GF-D8 (cell line): ENCODE results near the gene HERC6.
"Not testable (repeated sequence)": the region's sequence is repeated elsewhere in the genome, so short reads cannot be mapped to it uniquely, and the experiment has no call there.

Experiments
- DNase-seq: peaks from one replicate; lab custom pipeline; 2025; lab: John Stamatoyannopoulos, UW

Gene HERC6

DNA sequence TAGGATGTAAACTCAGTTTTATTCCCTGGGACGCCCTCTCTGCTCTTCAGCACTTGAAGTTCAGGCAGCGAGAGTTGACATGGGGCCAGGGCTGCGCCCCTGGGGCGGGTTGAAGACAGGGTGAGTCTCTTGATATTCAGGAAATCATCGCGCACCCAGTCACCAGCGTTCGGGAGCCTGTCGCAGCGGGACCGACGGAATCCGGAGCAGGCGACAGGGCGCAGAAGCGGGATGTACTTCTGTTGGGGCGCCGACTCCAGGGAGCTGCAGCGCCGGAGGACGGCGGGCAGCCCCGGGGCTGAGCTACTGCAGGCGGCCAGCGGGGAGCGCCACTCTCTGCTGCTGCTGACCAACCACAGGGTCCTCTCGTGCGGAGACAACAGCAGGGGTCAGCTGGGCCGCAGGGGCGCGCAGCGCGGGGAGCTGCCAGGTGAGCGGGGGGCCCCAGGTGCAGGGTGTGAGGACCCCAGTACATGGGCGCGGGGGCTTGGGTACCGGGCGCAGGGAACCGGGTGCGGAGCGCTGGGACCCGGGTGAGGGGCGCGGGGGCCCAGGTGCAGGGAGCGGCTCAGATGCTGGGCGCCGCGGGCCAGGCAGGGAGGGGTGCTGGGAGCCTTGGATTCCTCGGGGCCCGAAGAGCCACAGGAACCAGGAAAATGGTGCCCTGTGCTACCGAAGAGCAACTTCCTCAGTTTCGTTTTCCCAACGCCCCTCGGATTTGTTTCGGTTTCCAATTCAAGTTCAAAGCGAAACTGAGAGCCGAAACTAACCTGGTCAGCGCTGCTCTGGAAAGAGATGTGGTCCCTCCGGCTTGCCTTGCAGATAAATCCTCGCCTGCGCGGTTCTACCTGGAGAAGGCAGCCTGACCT, at the start of gene HERC6:
Gene HERC6 (plus strand): TSS at position 162 of the 869 bp plus-strand sequence. CDS start 70 bp downstream, at position 232.
- DNase-seq = peak; percentile 73

DNA sequence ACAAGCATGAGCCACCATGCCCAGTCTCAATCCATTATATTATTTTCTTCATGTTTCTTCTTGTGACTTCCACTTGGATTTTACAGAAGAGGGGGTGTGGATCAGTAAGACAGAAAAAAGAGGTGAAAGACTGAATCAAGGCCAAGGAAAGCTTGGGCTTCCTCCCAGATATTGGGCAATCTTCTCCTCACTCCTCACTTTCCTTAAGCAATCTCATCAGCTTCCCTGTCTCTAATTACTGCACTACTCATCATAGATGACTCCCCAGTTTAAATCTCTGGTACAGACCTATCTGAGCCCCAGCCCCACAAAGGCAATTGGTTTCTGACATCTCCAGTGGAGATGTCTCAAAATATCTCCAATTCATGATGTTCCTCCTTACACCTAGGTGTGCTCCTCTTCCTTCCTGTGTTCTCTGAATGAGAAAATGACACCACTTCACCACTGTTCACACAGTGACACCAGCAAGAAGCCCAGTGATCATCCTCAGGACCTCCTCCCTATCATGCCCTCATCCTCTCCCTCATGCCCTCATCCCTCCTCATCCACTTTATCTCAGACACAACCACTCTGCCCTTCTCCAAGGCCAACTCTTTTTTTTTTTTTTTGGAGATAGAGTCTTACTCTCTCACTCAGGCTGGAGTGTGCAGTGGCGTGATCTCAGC, 44.8 kb upstream of the HERC6 start:
- no peak for DNase-seq

DNA sequence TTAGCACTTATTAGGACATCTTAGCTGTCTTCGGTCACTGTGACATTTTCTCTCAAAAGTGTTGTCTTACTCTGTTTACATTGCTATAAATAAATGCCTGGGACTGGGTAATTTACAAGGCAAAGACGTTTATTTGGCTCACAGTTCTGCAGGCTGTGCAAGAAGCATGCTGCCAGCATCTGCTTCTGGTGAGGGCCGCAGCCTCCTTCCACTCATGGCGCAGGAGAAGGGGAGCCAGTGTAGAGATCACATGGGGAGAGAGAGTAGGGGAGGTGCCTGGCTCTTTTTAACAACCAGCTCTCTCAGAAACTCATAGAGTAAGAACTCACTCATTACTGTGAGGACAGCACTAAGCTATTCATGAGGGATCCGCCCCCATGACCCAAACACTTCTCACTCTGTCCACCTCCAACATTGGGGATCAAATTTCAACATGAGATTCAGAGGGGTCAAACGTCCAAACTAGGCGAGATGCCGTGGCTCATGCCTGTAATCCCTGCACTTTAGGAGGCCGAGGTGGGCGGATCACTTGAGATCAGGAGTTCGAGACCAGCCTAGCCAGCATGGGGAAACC, 43.5 kb upstream of the HERC6 start:
- no peak for DNase-seq

DNA sequence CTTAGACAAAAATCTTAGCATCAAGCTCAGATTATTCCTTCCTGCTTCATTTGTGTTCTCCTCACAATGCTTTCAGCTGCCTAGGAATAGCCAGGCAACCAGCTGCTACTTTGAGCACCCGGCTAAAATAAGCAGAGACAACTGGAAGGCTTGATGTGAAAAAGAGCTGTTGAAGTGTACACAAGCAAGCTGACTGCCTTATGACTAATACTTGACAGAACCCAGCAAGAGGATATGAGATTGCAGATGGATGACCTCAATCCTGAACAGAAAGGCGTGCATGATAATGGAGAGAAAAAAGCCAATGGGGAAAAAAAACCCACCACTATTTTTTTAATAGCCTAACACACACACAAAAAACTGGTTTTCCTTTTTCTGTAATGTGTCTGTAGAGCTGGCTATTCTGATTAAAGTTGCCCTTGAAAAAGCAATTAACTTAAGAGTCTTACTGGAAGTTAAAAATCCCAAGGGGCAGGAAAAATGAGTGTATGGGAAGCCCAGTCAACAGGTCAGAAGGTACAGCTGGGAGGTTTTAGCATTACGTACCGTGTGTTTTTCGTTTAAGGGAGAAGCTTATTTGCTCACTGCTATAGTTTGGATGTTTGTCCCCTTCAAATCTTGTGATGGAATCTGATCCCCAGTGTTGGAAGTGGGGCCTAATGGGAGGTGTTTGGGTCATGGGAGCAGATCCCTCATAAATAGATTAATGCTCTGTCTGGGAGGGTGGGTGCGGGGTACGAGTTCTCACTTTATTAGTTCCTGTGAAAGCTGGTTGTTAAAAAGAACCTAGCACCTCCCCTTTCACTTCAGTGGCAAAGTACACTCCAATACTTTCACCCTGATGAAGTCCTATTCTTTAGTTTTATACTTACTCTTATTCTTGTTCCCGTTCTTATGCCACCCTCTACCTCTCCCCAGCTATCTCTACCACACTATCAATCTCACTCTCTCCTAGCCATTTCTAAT, 37.1 kb upstream of the HERC6 start:
- DNase-seq = no peak

DNA sequence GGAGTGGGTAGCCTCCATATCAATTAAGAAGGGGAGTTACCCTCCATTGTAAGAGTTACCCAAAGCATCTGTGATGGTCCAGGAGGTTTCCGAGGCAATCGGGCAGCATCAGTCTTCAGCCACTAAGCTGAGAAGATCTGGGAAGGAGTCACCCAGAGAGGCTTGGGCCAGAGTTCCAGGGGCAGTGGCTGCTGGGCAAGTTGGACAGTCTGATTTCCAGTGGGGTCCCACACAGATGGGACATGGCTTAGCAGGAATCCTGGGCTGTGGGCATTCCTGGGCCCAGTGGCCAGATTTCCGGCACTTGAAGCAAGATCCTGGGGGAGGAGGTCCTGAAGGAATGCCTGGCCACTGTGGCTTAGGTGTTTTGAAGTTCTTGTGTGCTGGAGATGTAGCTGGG, 31.8 kb upstream of the HERC6 start:
- not testable (repeated sequence) for DNase-seq

DNA sequence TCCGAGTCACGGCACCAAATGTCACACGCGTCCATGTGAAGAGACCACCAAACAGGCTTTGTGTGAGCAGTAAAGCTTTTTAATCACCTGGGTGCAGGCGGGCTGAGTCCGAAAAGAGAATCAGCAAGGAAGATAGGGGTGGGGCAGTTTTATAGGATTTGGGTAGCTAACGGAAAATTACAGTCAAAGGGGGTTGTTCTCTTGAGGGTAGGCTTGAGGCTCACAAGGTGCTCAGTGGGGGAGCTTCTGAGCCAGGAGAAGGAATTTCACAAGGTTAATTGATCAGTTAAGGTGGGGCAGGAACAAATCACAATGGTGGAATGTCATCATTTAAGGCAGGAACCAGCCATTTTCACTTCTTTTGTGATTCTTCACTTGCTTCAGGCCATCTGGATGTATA, 29.9 kb upstream of the HERC6 start:
- DNase-seq = not testable (repeated sequence)

DNA sequence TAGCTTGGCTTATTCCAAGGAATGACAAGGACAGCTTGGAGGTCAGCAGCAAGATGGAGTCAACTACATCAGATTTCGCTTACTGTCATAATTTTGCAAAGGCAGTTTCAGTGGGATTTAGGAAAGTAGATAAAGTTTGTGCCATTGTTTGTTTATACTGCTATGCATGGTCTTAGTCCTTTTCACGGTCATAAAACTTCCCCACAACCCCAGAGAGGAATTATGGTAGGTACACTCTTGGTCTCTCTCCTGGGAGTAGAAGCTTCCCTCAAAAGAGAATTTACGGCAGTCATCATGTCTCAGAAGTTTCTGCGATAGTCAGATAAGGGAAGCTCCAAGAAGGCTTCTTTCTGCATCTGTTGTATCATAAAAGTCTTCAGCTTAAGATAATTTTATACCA, 27.9 kb upstream of the HERC6 start:
- DNase-seq = no peak

DNA sequence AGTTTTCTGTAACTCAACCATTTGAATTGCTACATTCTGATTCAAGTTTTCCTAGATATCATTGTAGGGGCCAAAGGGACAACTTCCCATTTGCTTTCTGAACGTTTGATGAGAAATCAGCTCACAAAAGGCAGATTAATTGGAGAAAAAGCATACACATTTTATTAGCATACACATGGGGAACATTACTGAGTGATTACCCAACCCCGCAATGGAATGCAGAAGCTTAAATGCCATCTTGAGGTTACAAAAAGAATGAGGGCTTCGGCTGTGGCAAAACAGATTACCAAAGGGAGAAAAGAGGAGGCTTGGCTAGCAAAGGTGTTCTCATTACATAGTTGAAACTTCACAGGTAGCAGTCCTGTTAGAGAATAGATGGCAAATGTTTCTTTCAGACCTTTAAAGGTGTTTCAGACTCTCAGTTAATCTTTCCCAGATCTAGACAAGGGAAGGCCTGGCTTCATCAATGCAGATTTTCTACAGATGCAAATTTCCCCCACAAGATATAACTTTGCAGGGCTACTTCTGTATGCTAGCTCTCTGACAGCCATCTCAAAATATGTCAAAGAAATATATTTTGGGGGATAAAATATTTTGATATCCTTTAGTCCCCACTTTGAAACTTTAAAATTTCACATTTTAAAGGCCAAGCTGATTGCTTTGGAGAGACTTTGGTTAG, 26.5 kb upstream of the HERC6 start:
- no peak for DNase-seq

DNA sequence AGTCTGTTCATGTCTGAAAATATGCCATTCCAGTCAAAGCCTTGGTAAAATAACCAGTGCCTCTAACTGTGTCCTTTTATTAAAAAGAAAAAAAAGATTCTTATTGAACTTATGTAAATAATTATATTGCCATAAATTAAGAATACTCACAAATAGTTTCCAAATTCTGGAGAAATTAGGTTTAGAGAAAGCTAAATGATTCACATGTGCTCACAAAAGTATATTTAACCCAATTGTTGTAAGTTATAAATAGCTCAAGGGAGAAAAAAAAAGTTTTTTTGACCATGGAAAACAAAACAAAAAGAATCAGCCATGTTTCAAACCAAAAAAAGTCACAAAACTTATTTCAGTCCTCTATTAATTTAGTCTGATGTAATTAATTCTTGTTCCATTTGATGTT, 25.3 kb upstream of the HERC6 start:
- no peak for DNase-seq

DNA sequence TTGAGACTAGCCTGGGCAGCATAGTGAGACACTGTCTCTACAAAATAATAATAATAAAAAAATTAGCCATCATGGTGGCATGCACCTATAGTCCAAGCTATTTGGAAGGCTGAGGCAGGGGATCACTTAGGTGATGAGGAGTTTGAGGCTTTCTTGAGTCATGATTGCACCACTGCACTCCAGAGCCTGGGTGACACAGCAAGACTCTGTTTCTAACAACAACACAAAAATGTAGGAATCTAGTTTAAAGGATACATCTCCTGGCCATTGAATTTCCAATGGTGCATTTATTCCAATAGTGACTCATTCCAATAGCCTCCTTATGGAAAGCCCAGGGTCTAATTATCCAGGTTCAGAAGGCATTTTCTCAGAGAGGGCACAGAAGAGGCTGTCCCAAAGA, 21.9 kb upstream of the HERC6 start:
- no peak for DNase-seq

DNA sequence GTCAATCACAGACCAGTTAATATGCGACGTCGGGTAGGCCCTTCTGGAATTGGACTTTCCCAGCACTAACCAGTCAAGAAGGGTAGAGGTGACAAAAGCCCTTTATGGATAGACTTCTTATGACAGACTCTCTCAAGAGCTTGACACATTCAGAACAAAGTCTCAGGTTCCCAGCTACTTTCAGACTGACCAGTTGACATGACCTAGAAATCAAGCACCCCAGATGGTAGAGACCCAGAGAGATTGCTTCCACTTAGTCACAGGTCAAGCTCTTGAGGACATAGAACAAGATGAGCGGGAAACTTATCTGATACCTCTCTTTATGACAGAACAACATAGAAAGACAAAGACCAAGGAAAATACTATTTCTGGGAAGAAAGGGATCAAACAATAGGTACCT, 21.4 kb upstream of the HERC6 start:
- no peak for DNase-seq

DNA sequence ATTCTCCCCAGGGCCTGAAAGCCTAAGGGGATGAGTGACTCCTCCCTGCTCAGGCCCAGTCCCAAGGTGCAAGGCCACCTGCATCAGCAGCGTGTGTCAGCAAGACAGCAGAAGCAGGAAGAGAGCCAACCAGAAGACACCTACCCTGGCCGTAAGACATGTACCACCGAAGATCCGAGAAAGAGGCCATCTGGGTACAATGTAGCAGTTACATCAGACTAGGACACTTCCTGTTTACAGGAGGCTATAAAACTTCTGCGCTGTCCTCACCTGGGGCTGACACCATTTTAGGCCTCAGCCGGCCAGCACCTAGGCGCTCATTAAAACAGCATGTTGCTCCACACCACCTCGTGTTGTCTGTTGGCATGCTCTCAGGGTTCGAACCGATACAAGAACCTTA, 19.1 kb upstream of the HERC6 start:
- no peak for DNase-seq

DNA sequence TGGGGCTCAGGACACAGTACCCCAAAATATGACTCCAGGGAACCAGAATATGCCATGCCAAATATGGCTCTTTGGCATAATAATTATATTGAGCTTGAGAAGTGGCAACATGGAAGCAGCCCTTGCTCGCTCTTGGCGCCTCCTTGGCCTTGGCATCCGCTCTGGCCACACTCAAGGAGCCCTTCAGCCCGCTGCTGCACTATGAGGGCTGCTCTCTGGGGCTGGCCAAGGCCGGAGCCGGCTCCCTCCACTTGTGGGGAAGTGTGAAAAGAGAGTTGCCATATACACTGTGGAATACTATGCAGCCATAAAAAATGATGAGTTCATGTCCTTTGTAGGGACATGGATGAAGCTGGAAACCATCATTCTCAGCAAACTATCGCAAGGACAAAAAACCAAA, 18.4 kb upstream of the HERC6 start:
- DNase-seq = no peak

DNA sequence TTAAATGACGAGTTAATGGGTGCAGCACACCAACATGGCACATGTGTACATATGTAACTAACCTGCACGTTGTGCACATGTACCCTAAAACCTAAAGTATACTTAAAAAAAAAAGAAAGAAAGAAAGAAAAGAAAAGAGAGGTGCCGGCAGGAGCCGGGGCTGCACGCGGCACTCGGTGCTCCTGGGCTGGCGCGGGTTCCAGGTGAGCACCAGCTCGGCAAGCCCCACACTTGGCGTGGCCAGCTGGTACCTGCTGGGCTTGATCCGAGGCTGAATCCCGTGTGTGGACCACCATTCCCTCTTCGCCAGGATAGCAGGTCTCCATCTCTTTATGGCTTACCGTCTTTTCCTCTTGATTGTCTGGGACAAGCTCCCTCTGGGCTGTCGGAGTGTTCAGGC, 17.9 kb upstream of the HERC6 start:
- no peak for DNase-seq

DNA sequence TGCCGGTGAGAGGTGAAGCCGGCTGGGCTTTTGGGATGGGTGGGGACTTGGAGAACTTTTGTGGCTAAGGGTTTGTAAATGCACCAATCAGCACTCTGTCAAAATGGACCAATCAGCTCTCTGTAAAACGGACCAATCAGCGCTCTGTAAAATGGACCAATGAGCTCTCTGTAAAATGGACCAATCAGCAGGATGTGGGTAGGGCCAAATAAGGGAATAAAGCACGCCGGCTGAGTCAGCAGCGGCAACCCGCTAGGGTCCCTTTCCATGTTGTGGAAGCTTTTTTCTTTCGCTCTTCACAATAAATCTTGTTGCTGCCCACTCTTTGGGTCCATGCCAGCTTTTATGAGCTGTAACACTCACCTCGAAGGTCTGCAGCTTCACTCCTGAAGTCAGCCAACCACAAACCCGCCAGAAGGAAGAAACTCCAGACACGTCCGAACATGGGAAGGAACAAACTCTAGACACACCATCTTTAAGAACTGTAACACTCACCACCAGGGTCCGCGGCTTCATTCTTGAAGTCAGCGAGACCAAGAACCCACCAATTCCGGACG, 17.4 kb upstream of the HERC6 start:
- DNase-seq = not testable (repeated sequence)

DNA sequence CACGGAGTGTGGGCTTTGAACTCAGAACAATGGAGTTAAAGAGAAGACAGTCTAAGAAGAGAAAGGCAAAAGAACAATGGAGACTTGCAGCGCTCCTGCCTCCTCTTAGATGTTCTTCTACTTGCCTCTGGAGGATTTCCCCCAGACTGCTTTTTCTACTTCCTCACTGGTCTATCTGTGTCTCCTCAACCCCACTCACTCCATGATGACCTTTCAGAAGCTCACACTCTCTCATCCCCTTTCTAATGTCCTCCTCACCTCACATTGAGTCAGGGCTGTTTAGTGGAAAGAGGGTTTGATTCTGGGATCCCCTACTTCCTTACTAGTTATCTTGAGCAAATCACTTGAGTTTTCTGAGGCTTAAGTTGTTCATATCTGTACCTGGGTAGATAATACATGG, 12.2 kb upstream of the HERC6 start:
- DNase-seq = no peak

DNA sequence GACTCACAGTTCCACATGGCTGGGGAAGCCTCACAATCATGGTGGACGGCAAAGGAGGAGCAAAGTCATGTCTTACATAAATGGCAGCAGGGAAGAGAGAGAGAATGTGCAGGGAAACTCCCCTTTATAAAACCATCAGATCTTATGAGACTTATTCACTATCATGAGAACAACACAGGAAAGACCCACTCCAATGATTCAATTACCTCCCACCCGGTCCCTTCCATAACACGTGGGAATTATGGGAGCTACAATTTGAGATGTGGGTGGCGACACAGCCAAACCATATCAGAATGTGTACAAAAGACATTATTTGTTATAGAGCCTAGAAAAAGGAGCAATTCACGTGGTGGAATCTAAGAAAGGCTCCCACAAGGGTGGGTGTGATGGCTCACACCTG, 10.8 kb upstream of the HERC6 start:
- DNase-seq = no peak

DNA sequence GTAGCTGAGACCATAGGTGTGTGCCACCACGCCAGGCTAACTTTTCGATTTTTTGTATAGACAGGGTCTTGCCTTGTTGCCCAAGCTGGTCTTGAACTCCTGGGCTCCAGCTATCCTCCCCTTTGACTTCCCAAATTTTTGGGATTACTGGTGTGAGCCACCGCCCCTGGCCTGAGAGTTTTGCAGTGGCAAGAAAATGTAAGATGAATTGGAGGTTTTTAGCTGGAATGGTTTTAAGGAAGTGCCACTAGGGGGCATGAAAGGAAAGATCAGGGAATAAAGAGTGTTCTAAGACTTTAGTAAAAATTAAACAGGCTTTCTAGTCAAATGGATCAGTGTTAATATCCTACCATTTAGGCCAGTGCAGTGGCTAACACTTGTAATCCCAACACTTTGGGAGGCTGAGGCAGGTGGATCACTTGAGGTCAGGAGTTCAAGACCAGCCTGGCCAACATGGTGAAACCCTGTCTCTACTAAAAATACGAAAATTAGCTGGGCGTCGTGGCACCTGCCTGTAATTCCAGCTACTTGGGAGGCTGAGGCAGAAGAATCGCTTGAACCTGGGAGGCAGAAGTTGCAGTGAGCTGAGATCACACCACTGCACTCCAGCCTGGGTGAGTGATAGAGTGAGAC, 9.4 kb upstream of the HERC6 start:
- DNase-seq = peak; percentile 17

DNA sequence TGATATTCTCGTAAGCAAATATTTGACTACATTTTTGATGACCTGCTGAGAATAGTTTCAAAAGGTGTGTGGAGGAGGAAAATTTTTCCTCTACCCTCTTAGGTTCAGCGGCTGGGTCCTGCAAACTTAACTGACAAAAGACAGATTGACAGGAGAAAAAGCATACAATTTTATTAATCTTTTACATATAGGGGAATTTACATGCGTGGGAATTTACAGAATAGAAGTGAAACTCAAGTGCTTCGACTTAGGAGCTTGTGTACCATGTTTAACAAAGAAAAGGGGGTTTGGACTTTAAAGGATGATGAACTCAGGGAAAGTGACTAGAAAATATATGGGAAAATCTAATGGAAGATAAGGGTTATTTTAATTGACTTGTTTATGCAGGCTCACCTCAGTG, 2.5 kb downstream of the HERC6 start:
- DNase-seq = no peak

DNA sequence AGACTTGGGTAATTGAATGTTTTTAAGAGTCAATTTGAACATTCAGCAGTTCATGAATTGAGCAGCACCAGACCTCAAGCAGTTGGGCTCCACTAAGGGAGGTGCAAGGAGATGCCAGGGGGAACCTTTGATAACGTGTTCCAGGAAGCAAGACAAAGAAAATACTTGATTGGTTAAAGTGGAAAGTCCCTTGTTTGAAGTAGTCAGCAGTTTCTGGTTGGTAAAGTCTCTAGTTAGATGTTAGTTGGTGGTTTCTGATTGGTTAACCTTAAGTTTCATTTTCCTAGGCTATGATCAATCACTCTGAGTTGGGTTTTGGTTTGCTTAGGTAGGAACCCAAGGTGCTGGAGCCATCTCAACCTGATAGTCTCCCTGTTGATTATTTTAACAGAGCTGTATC, 4.0 kb downstream of the HERC6 start:
- DNase-seq = no peak

DNA sequence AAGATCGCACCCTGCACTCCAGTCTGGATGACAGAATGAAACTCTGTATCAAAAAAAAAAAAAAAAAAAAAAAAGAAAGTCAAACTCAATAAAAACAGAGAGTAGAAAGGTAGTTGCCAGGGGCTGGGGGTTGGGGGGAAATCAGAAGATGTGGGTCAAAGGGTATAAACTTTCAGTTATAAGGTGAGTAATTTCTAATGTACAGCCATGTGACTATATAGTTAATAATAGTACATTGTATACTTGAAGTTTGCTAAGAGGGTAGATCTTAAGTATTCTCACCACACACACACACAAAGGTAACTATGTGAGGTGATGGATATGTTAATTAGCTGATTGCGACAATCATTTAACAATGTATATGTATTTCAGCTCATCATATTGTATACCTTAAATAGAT, 11.5 kb downstream of the HERC6 start:
- no peak for DNase-seq
